WTC11 (cell line): ENCODE results near the gene ZNF774. TPM values are rescaled to one million over a fixed set of nuclear protein-coding genes. Genes with fewer than 3 reads are reported as not detected.
A peak's percentile ranks its signal among the peaks of the same experiment; 100 is the strongest.

Source experiments
- ATAC-seq: fragments of 200-7000 bp; cut with Tn5 transposase; 2 replicates; pipeline ENCODE4 v1.10.0; 2021; ENCODE audit warnings: mild to moderate bottlenecking, moderate library complexity
- CTCF ChIA-PET: fragments of 300-600 bp; sonication (Branson Sonifier 250); formaldehyde crosslinking; loops from one replicate; lab custom pipeline; 2021; ENCODE audit warnings: antibody characterized with exemption; lab: Charles Lee
- POLR2A ChIA-PET: fragments of 350-600 bp; sonication (Branson Sonifier 250); formaldehyde crosslinking; loops from one replicate; lab custom pipeline; 2021; ENCODE audit warnings: antibody characterized with exemption; lab: Charles Lee
- DNase-seq: peaks from one replicate; pipeline ENCODE4 v3.0.0; 2021; ENCODE audit warnings: low spot score
- H3K27ac Mint-ChIP-seq: 2 replicates; pipeline ENCODE4 v1.8.0; 2021; ENCODE audit warnings: mixed read lengths
- H3K27me3 Mint-ChIP-seq: 2 replicates; pipeline ENCODE4 v1.8.0; 2021; ENCODE audit warnings: low read depth, mild to moderate bottlenecking, moderate library complexity, mixed read lengths
- H3K36me3 Mint-ChIP-seq: 2 replicates; pipeline ENCODE4 v1.8.0; 2021; ENCODE audit warnings: mixed read lengths
- H3K4me1 Mint-ChIP-seq: 2 replicates; pipeline ENCODE4 v1.8.0; 2022; ENCODE audit warnings: mixed read lengths
- H3K4me3 Mint-ChIP-seq: 2 replicates; pipeline ENCODE4 v1.8.0; 2021; ENCODE audit warnings: mild to moderate bottlenecking, moderate library complexity, mixed read lengths
- H3K9me3 Mint-ChIP-seq: 2 replicates; pipeline ENCODE4 v1.8.0; 2021; ENCODE audit warnings: mixed read lengths
- CBFB ChIP-seq: sonication (generic); formaldehyde crosslinking; IDR thresholded peaks from 2 replicates; pipeline ENCODE4 v1.8.1; 2022; ENCODE audit warnings: mild to moderate bottlenecking, low read depth, missing genetic modification reagents
- ESRRA ChIP-seq: sonication (generic); formaldehyde crosslinking; IDR thresholded peaks from 2 replicates; pipeline ENCODE4 v1.8.1; 2022; ENCODE audit warnings: mild to moderate bottlenecking, missing genetic modification reagents, borderline replicate concordance
- ETV6 ChIP-seq: sonication (generic); formaldehyde crosslinking; IDR thresholded peaks from 2 replicates; pipeline ENCODE4 v1.8.1; 2022; ENCODE audit warnings: mild to moderate bottlenecking, missing genetic modification reagents
- FOXJ3 ChIP-seq: sonication (generic); formaldehyde crosslinking; IDR thresholded peaks from 2 replicates; pipeline ENCODE4 v1.9.0; 2021; ENCODE audit warnings: missing genetic modification reagents, mild to moderate bottlenecking, borderline replicate concordance
- HMGA2 ChIP-seq: fragments of 250-450 bp; sonication (Bioruptor Pico); IDR thresholded peaks from 2 replicates; pipeline ENCODE4 v1.4.0; 2021; ENCODE audit warnings: mild to moderate bottlenecking, moderate library complexity
- MXD4 ChIP-seq: fragments of 250-450 bp; sonication (Bioruptor Pico); IDR thresholded peaks from 2 replicates; pipeline ENCODE4 v1.8.0; 2021; ENCODE audit warnings: mild to moderate bottlenecking, moderate library complexity, borderline replicate concordance
- MYBL2 ChIP-seq: sonication (generic); formaldehyde crosslinking; IDR thresholded peaks from 2 replicates; pipeline ENCODE4 v1.8.1; 2023; ENCODE audit warnings: mild to moderate bottlenecking, moderate library complexity, missing genetic modification reagents
- NFATC4 ChIP-seq: fragments of 250-450 bp; sonication (Bioruptor Pico); IDR thresholded peaks from 2 replicates; pipeline ENCODE4 v1.9.0; 2021; ENCODE audit warnings: mild to moderate bottlenecking
- NFE2L1 ChIP-seq: sonication (generic); formaldehyde crosslinking; IDR thresholded peaks from 2 replicates; pipeline ENCODE4 v1.8.1; 2023; ENCODE audit warnings: missing genetic modification reagents
- SMAD4 ChIP-seq: sonication (generic); formaldehyde crosslinking; IDR thresholded peaks from 2 replicates; pipeline ENCODE4 v1.8.0; 2022; ENCODE audit warnings: mild to moderate bottlenecking, missing genetic modification reagents
- SP1 ChIP-seq: sonication (generic); formaldehyde crosslinking; conservative IDR thresholded peaks from 2 replicates; pipeline ENCODE4 v1.8.1; 2022; ENCODE audit warnings: missing genetic modification reagents
- TEAD4 ChIP-seq: sonication (generic); formaldehyde crosslinking; IDR thresholded peaks from 2 replicates; pipeline ENCODE4 v1.8.0; 2022; ENCODE audit warnings: mild to moderate bottlenecking, missing genetic modification reagents
- ZNF219 ChIP-seq: sonication (generic); formaldehyde crosslinking; IDR thresholded peaks from 2 replicates; pipeline ENCODE4 v1.8.0; 2023; ENCODE audit warnings: missing genetic modification reagents, mild to moderate bottlenecking, borderline replicate concordance
- ZNF232 ChIP-seq: sonication (generic); formaldehyde crosslinking; IDR thresholded peaks from 2 replicates; pipeline ENCODE4 v1.8.0; 2022; ENCODE audit warnings: mild to moderate bottlenecking, missing genetic modification reagents
- ZNF396 ChIP-seq: fragments of 250-450 bp; sonication (Bioruptor Pico); IDR thresholded peaks from 2 replicates; pipeline ENCODE4 v1.8.0; 2021; ENCODE audit warnings: mild to moderate bottlenecking, moderate library complexity, borderline replicate concordance
- total RNA-seq: library from RNA; stranded (reverse); gene quantifications from 3 replicates; pipeline ENCODE4 v1.2.3, GENCODE V29; 2021
- TF ChIP-seq, protein P1 (sequence below): sonication (generic); formaldehyde crosslinking; IDR thresholded peaks from 2 replicates; pipeline ENCODE4 v1.8.0; 2023; ENCODE audit warnings: missing genetic modification reagents
- TF ChIP-seq, protein P2 (sequence below): sonication (generic); formaldehyde crosslinking; IDR thresholded peaks from 2 replicates; pipeline ENCODE4 v1.8.1; 2023; ENCODE audit warnings: mild to moderate bottlenecking, missing genetic modification reagents
- TF ChIP-seq, protein P3 (sequence below): sonication (generic); formaldehyde crosslinking; IDR thresholded peaks from 2 replicates; pipeline ENCODE4 v1.8.0; 2022; ENCODE audit warnings: mild to moderate bottlenecking, missing genetic modification reagents
- TF ChIP-seq, protein P4 (sequence below): fragments of 250-450 bp; sonication (Bioruptor Pico); IDR thresholded peaks from 2 replicates; pipeline ENCODE4 v1.9.0; 2021; ENCODE audit warnings: mild to moderate bottlenecking
- TF ChIP-seq, protein P5 (sequence below): sonication (generic); formaldehyde crosslinking; IDR thresholded peaks from 2 replicates; pipeline ENCODE4 v1.8.0; 2023; ENCODE audit warnings: mild to moderate bottlenecking, missing genetic modification reagents

ZNF774 gene
- total RNA-seq, 1 experiment from 2014 or later: 2.6 TPM

DNA sequence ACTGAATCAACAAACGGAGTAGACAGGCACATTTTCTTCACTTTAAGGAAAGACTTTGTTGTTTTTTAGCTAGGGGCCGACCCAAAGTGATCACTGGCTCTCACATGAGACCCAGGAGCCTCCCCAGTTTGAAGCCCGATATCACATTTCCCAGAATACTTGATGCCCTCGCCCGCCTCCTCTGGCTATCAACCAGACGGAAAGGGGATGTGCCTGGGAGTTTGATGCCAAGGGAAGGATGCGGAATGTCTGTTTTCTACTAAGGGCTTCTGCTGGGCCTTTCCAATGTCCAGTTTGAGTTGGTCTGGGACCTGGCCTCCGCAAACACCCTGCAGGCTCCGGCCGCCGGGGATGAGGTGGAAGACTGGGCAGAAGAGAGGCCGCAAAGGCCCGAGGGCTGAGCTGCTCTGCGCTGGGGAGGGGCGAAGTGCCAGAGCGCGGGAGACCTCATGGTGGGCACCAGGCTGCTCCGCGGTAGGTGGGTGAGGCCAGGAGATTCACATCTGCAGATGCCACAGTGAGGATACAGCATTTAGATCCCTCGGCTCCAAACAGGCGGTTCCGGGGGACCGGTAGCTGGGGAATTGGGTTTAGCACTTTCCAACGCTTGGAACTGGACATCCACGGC lies 491 bp upstream of the ZNF774 start:
- no peaks in the 10 kb centered on the region for H3K36me3 Mint-ChIP-seq
- peak; percentile 60 for DNase-seq
- no peaks in the 10 kb centered on the region for H3K9me3 Mint-ChIP-seq
- no peaks in the 10 kb centered on the region for H3K4me1 Mint-ChIP-seq
- CTCF ChIA-PET: interaction anchor here (0.6 to 2.1 kb wide), 6 partner anchors 11 to 131 kb away, joined by 3 to 16 read pairs (median 6); no protein-coding TSS in a partner anchor
- H3K27ac Mint-ChIP-seq: no peak overlapping the region
- peak overlapping the region; percentile 82 for H3K4me3 Mint-ChIP-seq
- no peak for TF ChIP-seq NFE2L1 (CRISPR knock-in tag)
- TF ChIP-seq ZNF219 (CRISPR knock-in tag): no peak
- TF ChIP-seq TEAD4 (CRISPR knock-in tag): no peak
- no peak for TF ChIP-seq FOXJ3 (CRISPR knock-in tag)
- no peak for TF ChIP-seq SP1
- TF ChIP-seq, protein P1, sequence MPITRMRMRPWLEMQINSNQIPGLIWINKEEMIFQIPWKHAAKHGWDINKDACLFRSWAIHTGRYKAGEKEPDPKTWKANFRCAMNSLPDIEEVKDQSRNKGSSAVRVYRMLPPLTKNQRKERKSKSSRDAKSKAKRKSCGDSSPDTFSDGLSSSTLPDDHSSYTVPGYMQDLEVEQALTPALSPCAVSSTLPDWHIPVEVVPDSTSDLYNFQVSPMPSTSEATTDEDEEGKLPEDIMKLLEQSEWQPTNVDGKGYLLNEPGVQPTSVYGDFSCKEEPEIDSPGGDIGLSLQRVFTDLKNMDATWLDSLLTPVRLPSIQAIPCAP (CRISPR knock-in tag): no peak
- no peak for TF ChIP-seq MYBL2 (CRISPR knock-in tag)
- TF ChIP-seq, all 79 proteins: peak for 0
- ATAC-seq: peak; percentile 70
- POLR2A ChIA-PET: interaction anchor here (0.7 to 1.3 kb wide), 2 partner anchors 36 to 55 kb away, joined by 3 to 4 read pairs; no protein-coding TSS in a partner anchor
- H3K27me3 Mint-ChIP-seq: peaks cover 7% of the 10 kb centered on the region

DNA sequence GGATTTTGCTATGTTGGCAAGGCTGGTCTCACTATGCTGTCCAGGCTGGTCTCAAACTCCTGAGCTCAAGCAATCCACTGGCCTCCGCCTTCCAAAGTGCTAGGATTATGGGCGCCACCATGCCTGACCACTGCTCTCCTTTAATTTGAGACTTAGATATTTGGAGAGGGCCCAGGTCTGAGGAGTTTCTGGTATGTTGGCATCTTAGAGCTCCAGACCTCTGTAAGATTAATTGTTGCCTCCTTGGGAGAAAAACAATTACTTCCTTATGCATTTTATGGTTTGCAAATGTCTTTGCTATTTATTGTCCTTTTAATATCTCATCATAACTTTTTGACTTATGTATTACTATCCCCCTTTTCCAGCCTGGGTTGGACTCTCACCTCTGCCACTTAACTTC lies 2.9 kb downstream of the ZNF774 start:
- no peak for DNase-seq
- Mint-ChIP-seq H3K36me3 (no peaks in the 10 kb centered on the region; the same call in 1 of the 2 replicates), H3K4me3 (no peak overlapping the region), H3K27ac (no peak overlapping the region), H3K27me3 (peaks cover 7% of the 10 kb centered on the region), H3K4me1 (no peaks in the 10 kb centered on the region), H3K9me3 (no peaks in the 10 kb centered on the region)
- ChIA-PET CTCF (interaction anchor here (0.7 kb wide), 1 partner anchor 577 kb away, joined by 3 read pairs; the partner anchor contains the start of gene HDDC3), POLR2A (no interaction called here)
- ATAC-seq: no peak
- TF ChIP-seq, protein P2, sequence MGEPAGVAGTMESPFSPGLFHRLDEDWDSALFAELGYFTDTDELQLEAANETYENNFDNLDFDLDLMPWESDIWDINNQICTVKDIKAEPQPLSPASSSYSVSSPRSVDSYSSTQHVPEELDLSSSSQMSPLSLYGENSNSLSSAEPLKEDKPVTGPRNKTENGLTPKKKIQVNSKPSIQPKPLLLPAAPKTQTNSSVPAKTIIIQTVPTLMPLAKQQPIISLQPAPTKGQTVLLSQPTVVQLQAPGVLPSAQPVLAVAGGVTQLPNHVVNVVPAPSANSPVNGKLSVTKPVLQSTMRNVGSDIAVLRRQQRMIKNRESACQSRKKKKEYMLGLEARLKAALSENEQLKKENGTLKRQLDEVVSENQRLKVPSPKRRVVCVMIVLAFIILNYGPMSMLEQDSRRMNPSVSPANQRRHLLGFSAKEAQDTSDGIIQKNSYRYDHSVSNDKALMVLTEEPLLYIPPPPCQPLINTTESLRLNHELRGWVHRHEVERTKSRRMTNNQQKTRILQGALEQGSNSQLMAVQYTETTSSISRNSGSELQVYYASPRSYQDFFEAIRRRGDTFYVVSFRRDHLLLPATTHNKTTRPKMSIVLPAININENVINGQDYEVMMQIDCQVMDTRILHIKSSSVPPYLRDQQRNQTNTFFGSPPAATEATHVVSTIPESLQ (CRISPR knock-in tag): no peak
- TF ChIP-seq SP1 (no peak), SMAD4 (CRISPR knock-in tag) (no peak), HMGA2 (CRISPR knock-in tag) (no peak), NFE2L1 (CRISPR knock-in tag) (no peak), ESRRA (no peak), ETV6 (CRISPR knock-in tag) (no peak), CBFB (CRISPR knock-in tag) (no peak), MXD4 (no peak), ZNF232 (CRISPR knock-in tag) (no peak), FOXJ3 (CRISPR knock-in tag) (no peak), NFATC4 (CRISPR knock-in tag) (no peak), ZNF396 (CRISPR knock-in tag) (no peak)
- TF ChIP-seq, protein P3, sequence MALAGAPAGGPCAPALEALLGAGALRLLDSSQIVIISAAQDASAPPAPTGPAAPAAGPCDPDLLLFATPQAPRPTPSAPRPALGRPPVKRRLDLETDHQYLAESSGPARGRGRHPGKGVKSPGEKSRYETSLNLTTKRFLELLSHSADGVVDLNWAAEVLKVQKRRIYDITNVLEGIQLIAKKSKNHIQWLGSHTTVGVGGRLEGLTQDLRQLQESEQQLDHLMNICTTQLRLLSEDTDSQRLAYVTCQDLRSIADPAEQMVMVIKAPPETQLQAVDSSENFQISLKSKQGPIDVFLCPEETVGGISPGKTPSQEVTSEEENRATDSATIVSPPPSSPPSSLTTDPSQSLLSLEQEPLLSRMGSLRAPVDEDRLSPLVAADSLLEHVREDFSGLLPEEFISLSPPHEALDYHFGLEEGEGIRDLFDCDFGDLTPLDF: no peak
- TF ChIP-seq, protein P4, sequence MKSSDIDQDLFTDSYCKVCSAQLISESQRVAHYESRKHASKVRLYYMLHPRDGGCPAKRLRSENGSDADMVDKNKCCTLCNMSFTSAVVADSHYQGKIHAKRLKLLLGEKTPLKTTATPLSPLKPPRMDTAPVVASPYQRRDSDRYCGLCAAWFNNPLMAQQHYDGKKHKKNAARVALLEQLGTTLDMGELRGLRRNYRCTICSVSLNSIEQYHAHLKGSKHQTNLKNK (CRISPR knock-in tag): no peak
- TF ChIP-seq, protein P5, sequence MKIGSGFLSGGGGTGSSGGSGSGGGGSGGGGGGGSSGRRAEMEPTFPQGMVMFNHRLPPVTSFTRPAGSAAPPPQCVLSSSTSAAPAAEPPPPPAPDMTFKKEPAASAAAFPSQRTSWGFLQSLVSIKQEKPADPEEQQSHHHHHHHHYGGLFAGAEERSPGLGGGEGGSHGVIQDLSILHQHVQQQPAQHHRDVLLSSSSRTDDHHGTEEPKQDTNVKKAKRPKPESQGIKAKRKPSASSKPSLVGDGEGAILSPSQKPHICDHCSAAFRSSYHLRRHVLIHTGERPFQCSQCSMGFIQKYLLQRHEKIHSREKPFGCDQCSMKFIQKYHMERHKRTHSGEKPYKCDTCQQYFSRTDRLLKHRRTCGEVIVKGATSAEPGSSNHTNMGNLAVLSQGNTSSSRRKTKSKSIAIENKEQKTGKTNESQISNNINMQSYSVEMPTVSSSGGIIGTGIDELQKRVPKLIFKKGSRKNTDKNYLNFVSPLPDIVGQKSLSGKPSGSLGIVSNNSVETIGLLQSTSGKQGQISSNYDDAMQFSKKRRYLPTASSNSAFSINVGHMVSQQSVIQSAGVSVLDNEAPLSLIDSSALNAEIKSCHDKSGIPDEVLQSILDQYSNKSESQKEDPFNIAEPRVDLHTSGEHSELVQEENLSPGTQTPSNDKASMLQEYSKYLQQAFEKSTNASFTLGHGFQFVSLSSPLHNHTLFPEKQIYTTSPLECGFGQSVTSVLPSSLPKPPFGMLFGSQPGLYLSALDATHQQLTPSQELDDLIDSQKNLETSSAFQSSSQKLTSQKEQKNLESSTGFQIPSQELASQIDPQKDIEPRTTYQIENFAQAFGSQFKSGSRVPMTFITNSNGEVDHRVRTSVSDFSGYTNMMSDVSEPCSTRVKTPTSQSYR: no peak
- TF ChIP-seq, all 79 proteins: peak for 0
